HepG2 (cell line): Measurements from ENCODE around the gene AGTRAP.

Experiments
- E2F1 ChIP-seq: sonication (generic); formaldehyde crosslinking; IDR thresholded peaks from 2 replicates; pipeline ENCODE4 v1.5.0; 2020; ENCODE audit warnings: missing genetic modification reagents
- EED ChIP-seq: sonication (generic); formaldehyde crosslinking; IDR thresholded peaks from 2 replicates; pipeline ENCODE4 v1.5.0; 2020; ENCODE audit warnings: mild to moderate bottlenecking, missing genetic modification reagents
- MED13 ChIP-seq: sonication (generic); formaldehyde crosslinking; IDR thresholded peaks from 2 replicates; pipeline ENCODE4 v1.5.0; 2020; ENCODE audit warnings: missing genetic modification reagents
- MEIS2 ChIP-seq: sonication (generic); formaldehyde crosslinking; IDR thresholded peaks from 2 replicates; pipeline ENCODE4 v1.9.0; 2021; ENCODE audit warnings: mild to moderate bottlenecking, missing genetic modification reagents
- NFYB ChIP-seq: sonication (generic); formaldehyde crosslinking; IDR thresholded peaks from 2 replicates; pipeline ENCODE4 v1.4.0; 2020; ENCODE audit warnings: missing genetic modification reagents
- PLRG1 ChIP-seq: fragments of 450-650 bp; conservative IDR thresholded peaks from 2 replicates; pipeline ENCODE4 v1.6.1; 2016
- YY1 ChIP-seq: IDR thresholded peaks from 2 replicates; pipeline ENCODE4 v1.6.1; 2011; ENCODE audit warnings: low read length, low read depth, moderate library complexity, mild to moderate bottlenecking; ENCODE audit not compliant: insufficient read depth, insufficient replicate concordance
- ZNF513 ChIP-seq: sonication (generic); formaldehyde crosslinking; conservative IDR thresholded peaks from 2 replicates; pipeline ENCODE4 v1.5.0; 2020; ENCODE audit warnings: missing genetic modification reagents
- TF ChIP-seq, protein P1 (sequence below): sonication (generic); formaldehyde crosslinking; IDR thresholded peaks from 2 replicates; pipeline ENCODE4 v1.5.0; 2020; ENCODE audit warnings: mild to moderate bottlenecking, missing genetic modification reagents, moderate library complexity

GRCh38 chr1:11691928-11692711, 43.8 kb upstream of the AGTRAP start:
- TF ChIP-seq NFYB (CRISPR knock-in tag) (no peak), MED13 (no peak), YY1 (no peak), E2F1 (CRISPR knock-in tag) (no peak), ZNF513 (CRISPR knock-in tag) (no peak), MEIS2 (no peak), EED (CRISPR knock-in tag) (no peak), PLRG1 (no peak)
- TF ChIP-seq, protein P1, sequence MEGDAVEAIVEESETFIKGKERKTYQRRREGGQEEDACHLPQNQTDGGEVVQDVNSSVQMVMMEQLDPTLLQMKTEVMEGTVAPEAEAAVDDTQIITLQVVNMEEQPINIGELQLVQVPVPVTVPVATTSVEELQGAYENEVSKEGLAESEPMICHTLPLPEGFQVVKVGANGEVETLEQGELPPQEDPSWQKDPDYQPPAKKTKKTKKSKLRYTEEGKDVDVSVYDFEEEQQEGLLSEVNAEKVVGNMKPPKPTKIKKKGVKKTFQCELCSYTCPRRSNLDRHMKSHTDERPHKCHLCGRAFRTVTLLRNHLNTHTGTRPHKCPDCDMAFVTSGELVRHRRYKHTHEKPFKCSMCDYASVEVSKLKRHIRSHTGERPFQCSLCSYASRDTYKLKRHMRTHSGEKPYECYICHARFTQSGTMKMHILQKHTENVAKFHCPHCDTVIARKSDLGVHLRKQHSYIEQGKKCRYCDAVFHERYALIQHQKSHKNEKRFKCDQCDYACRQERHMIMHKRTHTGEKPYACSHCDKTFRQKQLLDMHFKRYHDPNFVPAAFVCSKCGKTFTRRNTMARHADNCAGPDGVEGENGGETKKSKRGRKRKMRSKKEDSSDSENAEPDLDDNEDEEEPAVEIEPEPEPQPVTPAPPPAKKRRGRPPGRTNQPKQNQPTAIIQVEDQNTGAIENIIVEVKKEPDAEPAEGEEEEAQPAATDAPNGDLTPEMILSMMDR (CRISPR knock-in tag): no peak
